Ovary (tissue), 3 donors: ENCODE measurements around the gene KCTD17.

Experiments
- EP300 ChIP-seq: sonication (generic); formaldehyde crosslinking; IDR thresholded peaks from one replicate; pipeline ENCODE4 v1.6.1; 2017; ENCODE audit warnings: antibody characterized with exemption
- POLR2A ChIP-seq: fragments of 450-650 bp; IDR thresholded peaks from one replicate; pipeline ENCODE4 v1.6.1; 2017; ENCODE audit warnings: antibody characterized with exemption, mild to moderate bottlenecking, moderate library complexity
- TF ChIP-seq, protein P1 (sequence below), 3 donors: fragments of 450-650 bp in 2 of 3; fragments of 200-600 bp in 1 of 3; IDR thresholded peaks; one replicate each; pipeline versions ENCODE4 v1.5.1 to v1.8.0; 2016 to 2022; ENCODE audit warnings: antibody characterized with exemption in 3 of 3, mild to moderate bottlenecking in 1 of 3
- donor health status: DM: no; HTN: no; CAD: no.

DNA sequence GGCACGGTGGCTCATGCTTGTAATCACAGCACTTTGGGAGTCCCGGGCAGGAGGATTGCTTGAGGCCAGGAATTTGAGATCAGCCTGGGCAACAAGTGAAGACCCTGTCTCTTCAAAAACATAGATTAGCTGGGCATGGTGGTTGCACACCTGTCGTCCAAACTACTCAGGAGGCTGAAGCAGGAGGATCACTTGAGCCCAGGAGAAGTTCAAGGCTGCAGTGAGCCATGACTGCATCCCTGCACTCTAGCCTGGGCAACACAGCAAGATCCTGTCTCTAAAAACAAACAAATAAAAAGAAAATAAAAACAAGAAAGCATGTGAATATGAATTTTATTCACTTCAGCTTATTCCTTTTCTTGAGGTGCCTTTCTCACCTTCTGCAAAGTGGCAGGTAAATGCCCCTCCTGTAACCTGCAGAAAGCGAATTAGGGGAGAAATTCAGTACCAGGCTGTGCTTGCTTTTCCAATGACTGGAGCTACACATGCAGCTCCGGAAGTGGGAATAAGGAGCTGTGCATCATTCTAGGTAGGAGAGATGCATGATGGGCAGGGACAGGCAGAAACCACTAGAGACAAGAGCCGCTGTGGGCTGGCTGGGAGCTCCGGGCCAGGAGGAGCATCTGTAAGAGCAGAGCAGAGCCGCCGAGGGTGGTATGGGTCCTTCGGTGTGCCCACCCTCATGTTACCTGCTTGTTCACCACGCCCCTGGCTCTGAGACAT is 14.7 kb upstream of the KCTD17 start:
- TF ChIP-seq, protein P1, sequence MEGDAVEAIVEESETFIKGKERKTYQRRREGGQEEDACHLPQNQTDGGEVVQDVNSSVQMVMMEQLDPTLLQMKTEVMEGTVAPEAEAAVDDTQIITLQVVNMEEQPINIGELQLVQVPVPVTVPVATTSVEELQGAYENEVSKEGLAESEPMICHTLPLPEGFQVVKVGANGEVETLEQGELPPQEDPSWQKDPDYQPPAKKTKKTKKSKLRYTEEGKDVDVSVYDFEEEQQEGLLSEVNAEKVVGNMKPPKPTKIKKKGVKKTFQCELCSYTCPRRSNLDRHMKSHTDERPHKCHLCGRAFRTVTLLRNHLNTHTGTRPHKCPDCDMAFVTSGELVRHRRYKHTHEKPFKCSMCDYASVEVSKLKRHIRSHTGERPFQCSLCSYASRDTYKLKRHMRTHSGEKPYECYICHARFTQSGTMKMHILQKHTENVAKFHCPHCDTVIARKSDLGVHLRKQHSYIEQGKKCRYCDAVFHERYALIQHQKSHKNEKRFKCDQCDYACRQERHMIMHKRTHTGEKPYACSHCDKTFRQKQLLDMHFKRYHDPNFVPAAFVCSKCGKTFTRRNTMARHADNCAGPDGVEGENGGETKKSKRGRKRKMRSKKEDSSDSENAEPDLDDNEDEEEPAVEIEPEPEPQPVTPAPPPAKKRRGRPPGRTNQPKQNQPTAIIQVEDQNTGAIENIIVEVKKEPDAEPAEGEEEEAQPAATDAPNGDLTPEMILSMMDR (IDR thresholded peaks at IDR 0.05) = no peak
- TF ChIP-seq POLR2A (no peak), EP300 (no peak)
